Right ventricle myocardium superior (tissue), 1 donor: ENCODE results near the gene TIMM29. TPM values are rescaled to one million over a fixed set of nuclear protein-coding genes. Genes with fewer than 3 reads are reported as not detected.
A peak's percentile ranks its signal among the peaks of the same experiment; 100 is the strongest.

ENCODE experiments used
- ATAC-seq: fragments of 200-7000 bp; cut with Tn5 transposase; one replicate; pipeline ENCODE4 v1.9.1; 2020; ENCODE audit warnings: mild to moderate bottlenecking; ENCODE audit not compliant: poor library complexity
- DNase-seq: peaks from one replicate; pipeline ENCODE4 v3.0.0-alpha.2; 2020
- intact Hi-C: fragments of 100-400 bp; cut with DNase I; formaldehyde crosslinking; loops from one replicate; pipeline ENCODE4 v1.11.2; 2022
- long read RNA-seq: library from polyadenylated mRNA; unstranded; transcript quantifications from one replicate; pipeline ENCODE4 v2.0.0, GENCODE V29; 2021
- total RNA-seq: library from RNA; stranded (reverse); fragmentation: NEBNext Ultra II Directional; extraction: Animal tissue kit (Norgen Biotek cat#: 25700); gene quantifications from one replicate; pipeline ENCODE4 v1.2.1, GENCODE V29; 2021
- donor health status: DM: no; HTN: yes; CAD: no; lungs with severe emphysema.

TIMM29 gene
- total RNA-seq = 11.8 TPM
- long read RNA-seq, transcript TIMM29-201 (2 exons, 1,425 nt) = major isoform, 25 of 27 reads
- long read RNA-seq, partial matches to known transcripts = 2 of 27 reads
- long read RNA-seq, other reads (novel, unspliced or antisense) = 0 of 27 reads

DNA sequence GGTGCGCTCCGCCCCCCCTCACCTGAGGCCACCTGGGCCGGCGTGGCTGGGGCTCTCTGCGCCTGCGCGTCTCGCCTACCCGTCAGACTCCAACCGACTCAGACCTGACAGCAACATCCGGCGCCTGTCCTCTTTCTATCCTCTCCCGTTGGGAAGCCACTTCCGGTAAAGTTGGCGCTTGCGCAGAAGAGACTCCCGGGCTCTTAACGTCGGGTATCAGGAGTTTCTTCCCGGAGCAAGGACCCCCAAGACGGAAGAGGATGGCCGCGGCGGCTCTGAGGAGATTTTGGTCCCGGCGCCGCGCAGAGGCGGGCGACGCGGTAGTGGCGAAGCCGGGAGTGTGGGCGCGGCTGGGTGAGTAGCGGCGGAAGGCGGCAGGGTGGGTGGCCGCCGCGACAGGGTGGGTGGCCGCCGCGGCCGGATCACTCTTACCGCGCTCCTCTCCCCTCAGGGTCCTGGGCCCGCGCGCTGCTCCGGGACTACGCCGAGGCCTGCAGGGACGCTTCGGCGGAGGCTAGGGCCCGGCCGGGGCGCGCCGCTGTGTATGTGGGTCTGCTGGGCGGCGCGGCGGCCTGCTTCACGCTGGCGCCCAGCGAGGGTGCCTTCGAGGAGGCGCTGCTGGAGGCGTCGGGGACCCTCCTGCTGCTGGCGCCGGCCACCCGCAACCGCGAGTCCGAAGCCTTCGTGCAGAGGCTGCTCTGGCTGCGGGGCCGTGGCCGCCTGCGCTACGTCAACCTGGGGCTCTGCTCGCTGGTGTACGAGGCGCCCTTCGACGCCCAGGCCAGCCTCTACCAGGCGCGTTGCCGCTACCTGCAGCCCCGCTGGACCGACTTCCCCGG is at the start of gene TIMM29, which contains the start of gene YIPF2:
TSS of gene TIMM29 (plus strand) at position 249 of the 839 bp plus-strand sequence. CDS start at position 261, 12 bp downstream.
TSS of gene YIPF2 (minus strand) at position 77 of the 839 bp plus-strand sequence. CDS start 229 bp downstream, outside the sequence.
- ATAC-seq (peak; percentile 98), DNase-seq (peak; percentile 97)
- intact Hi-C loops = no loop called here

DNA sequence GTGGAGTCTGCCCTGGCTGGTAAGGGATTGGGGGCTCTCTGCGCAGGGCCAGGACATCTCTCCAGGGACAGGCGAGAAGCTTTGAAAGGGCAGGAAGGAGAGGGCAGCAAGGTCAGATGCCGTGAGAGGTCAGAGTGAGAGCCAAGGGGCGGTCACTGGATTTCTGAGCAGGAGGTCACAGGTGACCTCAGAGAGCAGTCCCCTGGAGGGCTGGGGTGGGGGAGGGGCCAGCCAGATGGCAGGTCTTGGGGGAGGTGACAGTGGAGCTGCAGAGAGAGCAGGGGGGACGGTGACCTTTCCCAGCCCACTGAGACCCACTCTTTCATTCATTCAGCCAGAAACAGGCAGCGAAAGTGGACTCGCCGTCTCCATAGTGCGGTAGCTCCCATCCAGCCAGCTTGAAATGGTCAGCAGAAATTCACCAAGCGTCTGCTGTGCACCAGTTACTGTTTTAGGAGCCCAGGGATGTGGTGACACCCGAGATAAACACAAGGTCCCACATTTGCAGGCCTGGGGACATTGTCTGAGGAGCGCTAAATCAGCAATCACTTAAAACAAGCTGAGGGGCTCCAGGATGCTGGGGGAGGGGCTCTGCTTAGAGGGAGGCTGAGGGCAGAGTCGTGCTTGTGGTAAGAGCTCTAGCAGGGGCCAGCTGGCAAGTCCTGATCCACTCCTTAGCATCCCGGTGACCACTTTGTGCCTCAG is 47.1 kb upstream of the TIMM29 start:
- intact Hi-C loops = no loop called here
- ATAC-seq = peak; percentile 18
- no peak for DNase-seq

DNA sequence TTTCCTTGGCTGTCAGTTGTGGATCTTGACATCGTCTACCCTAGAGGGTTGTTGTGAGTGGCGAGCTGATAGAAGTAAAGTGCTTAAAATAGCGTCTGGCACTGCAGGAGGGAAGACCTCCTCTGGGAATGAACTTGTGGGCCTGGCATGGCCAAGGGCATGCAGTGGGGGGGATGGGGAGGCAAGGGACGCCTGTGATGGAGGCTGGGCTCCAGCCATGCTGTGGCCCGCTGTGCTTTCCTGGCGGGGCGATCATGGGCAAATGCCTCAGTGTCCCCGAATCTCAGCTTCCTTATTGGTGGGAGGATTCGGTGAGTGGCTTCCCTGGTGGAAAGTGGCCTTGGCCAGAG is 46.5 kb upstream of the TIMM29 start:
- ATAC-seq (peak; percentile 80), DNase-seq (peak; percentile 58)
- intact Hi-C loops = no loop called here

DNA sequence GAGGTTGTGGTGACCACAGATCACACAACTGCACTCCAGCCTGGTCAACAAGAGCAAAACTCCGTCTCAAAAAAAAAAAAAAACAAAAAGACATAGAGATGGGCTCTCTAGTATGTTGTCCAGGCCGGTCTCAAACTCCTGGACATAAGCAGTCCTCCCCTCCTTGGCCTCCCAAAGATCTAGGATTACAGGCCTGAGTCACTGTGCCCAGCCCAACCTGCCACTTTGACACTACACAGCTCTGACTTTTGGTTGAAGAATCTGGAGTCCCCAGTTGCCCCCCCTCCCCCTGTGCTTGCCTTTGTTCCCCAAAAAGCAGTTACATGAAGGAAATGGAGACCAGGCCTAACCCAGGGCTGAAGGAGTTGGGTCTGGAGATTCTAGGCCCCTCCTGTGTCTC is 44.3 kb upstream of the TIMM29 start:
- intact Hi-C loops = no loop called here
- no peak for ATAC-seq
- DNase-seq = no peak

DNA sequence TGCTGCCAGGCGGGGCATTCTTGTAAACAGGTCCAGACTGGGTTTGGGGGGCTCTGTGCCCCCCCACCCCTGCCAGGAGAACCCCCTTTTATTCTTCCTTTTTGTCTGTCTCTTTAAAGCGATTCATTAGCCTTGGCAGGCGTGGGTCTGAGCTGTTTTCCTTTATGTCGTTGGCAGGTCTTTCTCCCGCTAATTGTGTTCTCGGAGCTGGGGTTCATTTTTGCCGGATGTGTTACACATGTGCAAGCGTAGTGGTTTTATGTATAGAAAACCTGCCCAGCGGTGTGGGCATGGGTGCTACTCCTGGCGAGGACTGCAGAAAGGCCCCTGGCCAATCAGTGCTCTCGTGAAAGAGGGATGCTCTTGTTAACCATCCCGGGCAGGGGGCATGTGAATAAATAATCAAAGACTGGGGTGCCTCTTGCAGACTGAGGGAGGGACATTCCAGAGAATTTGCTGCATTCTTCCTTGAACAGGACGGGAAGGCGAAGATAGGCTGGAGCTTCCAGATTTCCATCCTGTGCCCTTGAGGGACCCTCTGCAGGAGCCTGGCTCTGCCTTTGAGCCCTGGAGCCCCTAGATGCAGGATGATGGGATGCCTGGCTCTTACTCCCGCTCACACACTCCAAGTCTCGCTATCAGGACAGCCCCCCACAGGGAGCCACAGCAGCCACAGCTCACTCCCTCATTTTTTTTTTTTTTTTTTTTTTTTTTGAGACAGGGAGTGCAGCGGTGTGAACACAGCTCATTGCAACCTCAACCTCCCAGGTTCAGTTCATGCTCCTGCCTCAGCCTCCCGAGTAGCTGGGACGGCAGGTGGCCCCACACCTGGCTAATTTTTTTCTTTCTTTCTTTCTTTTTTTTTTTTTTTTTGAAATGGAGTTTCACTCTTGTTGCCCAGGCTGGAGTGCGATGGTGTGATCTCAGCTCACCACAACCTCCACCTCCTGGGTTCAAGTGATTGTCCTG is 43.1 kb upstream of the TIMM29 start:
- intact Hi-C loops = no loop called here
- DNase-seq (no peak), ATAC-seq (no peak)

DNA sequence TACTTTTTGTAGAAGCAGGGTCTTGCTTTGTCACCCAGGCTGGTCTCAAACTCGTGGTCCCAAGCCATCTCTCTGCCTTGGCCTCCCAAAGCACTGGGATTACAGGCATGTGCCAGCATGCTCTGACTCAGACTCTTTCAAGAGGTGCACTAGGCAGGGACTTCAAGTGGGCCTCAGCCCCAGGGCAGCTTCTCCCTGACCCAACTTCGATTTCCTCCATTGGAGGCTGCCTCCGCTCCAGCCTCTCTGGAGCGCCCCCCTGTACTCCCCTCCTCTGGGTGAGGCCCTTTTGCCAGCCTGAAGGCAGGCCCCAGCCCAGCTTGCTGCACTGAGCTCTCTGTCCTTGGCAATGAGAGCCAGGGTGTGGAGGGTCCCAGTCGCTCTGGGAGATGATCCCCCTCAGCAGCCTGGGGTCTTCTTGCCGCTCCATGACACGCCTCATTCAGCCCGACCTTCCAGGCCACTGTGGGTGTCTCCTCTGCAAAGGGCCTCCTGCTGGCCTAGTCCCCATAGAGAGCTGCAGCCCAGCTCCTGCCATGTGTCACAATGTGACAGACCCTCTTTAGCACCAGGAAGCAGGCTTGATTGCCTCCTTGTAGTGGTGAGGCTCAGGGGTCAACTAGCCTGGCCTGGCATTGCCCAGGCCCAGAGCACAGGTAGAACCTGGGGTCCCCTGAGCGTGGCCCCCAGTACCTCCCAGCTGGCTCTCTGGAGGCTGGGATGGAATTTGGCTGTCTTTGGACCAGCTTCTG is 40.8 kb upstream of the TIMM29 start:
- DNase-seq (no peak), ATAC-seq (no peak)
- intact Hi-C loops = no loop called here

- DNase-seq (no peak), ATAC-seq (no peak)
- intact Hi-C loops = no loop called here
These were observed 40.2 kb upstream of the TIMM29 start for GRCh38 chr19:10888421-10888866.

GRCh38 chr19:10889880-10890279 is 38.7 kb upstream of the TIMM29 start:
- no peak for DNase-seq
- intact Hi-C loops = no loop called here
- no peak for ATAC-seq

DNA sequence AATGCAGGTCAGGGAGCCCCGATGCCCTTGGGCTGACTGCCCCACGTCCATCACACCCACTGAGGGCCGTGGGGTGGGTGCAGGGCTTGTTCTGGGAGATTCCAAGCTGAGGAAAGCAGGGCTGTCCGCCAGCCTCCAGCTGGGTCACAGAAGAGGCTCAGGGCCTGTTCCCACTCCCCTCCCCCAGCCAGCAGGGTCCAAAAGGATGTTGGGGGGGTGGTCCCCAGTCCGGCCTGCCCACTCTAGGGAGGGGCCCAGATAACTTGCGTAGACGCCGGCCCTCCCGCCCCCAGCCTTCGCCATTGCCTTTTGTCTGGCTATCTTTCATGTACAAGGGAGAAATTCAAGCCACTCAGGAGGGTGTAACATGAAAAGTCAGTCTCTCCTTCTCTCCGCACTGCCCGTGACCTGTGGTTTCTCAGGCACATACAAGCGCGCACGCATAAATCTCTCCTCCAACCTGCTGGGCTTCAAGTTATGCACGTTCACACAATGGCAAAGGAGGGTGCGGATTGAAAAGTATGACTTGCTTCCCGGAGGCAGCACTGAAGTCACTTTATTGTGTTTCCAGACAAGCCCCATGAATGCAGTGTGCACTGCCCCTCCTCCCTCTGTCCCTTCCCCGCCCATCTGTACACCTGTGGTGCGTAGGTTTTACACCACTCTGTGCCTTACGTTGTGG is 37.1 kb upstream of the TIMM29 start:
- DNase-seq (peak; percentile 64), ATAC-seq (peak; percentile 60)
- intact Hi-C loops = no loop called here

GRCh38 chr19:10892256-10892655 is 36.4 kb upstream of the TIMM29 start:
- intact Hi-C loops = no loop called here
- ATAC-seq (peak; percentile 76), DNase-seq (peak; percentile 58)

DNA sequence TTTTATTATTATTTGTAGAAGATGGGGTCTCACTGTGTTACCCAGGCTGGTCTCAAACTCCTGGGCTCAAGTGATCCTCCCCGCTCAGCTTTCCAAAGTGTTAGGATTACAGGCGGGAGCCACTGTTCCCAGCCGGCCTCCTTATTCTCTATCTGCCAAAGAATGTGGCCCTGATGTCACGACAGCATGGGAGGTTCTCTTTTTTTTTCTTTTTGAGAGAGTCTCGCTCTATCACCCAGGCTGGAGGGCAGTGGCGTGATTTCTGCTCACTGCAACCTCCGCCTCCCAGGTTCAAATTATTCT is 33.7 kb upstream of the TIMM29 start:
- intact Hi-C loops = no loop called here
- no peak for DNase-seq
- no peak for ATAC-seq

GRCh38 chr19:10895363-10895762 is 33.2 kb upstream of the TIMM29 start:
- DNase-seq (no peak), ATAC-seq (no peak)
- intact Hi-C loops = no loop called here

- DNase-seq = no peak
- intact Hi-C loops = no loop called here
- ATAC-seq = no peak
These were observed 32.7 kb upstream of the TIMM29 start for GRCh38 chr19:10895920-10896319.

DNA sequence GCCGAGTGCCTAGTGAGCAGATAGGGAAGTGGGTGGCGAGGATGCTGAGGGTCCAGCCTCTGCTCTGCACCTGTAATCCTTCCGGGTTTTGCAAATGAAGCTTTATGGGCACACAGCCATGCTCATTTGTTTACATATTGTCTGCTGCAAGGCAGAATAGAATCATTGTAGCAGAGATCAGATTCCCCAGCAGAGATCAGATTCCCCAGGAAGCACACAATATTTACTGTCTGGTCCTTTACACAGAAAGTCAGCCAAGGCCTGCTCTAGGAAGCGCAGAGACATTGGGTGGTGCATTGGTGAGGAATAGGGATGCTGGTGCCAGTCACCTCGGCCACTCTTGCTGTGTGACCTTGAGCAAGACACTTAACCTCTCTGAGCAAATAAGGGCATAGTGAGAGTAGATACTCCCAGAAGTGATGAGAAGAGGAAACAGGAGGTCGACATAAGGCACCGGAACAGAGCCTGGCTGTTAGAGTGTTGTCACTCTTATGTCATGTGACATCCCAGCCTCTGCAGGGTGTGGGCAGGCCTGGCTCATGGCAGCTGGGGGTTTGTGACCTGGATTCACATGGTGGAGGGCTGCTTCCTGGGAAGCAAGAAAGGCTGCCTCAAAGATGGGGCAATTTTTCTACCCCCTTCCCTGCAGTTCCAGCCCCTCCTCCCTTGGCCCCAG is 31.6 kb upstream of the TIMM29 start:
- no peak for DNase-seq
- intact Hi-C loops = no loop called here
- ATAC-seq = no peak

DNA sequence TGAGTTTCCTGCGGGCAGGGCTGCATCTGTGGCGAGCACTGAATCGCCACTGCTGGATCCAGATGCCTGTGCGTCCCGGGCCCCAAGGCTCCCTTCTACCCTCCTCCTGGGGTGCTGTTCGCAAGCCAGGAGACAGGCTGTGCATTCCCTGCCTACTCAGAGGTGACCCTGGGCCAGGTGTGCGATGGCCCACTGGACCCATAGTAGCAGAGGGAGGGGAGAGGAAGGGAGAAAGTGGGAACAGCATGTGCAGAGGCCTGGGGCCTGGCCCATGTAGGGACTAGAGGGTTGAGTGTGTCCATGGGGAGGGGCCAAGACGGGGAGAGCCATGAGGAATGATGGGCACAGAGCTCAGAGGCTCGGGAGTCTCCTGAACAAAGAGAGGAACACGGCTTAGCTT is 30.0 kb upstream of the TIMM29 start:
- ATAC-seq = peak; percentile 12
- intact Hi-C loops = no loop called here
- DNase-seq = no peak

DNA sequence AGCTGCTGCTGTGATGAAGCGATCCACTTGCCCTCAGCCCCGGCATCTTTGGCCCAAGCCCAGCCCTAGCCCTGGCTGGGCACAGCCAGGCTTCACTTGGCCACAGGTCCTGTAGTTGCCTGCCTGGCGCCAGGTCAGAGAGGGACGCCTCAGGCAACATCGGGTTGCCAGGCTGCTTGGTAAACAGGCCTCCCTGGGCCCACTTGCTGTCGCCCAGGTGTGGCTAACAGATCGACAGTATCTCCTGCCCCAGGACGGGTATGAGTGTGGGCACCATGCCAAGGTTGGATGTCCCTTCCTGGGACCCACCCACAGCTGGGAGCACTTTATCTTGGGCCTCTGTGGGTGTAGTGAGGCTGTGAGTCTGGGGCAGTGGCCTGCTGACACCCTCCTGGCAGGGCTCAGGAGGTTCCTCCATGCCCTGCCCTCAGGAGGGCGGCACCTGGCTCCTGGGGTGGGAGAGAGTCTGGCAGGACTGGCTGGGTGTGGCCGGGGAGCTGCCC is 29.4 kb upstream of the TIMM29 start:
- DNase-seq (peak; percentile 76), ATAC-seq (peak; percentile 85)
- intact Hi-C loops = no loop called here

DNA sequence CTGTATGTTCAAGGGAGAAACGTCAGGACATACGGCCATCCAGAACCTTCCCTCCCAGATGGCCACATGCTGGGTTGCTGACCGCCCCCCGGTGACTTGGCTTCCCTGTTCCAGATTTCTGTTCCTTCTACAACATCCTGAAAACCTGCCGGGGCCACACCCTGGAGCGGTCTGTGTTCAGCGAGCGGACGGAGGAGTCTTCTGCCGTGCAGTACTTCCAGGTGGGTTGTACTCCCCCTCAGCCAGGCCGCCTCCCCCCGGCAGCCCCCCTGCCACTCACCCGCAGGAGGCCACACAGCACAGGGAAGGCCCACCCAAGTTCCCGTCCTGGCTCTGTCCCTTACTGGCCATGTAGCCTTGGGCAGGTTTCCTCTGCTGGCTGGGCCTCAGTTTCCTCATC is 20.7 kb upstream of the TIMM29 start:
- ATAC-seq (no peak), DNase-seq (no peak)
- intact Hi-C loops = no loop called here
